HEK293 (cell line): ENCODE data around the gene PRKCQ.

Experiments used
- ELK4 ChIP-seq: IDR thresholded peaks from 2 replicates; pipeline ENCODE4 v1.6.1; 2011; ENCODE audit warnings: mild to moderate bottlenecking, low read depth, low read length, borderline replicate concordance
- FEZF1 ChIP-seq: fragments of 450-650 bp; formaldehyde crosslinking; IDR thresholded peaks from 2 replicates; pipeline ENCODE4 v1.5.1; 2016; ENCODE audit warnings: missing biosample characterization, missing genetic modification characterization
- IKZF3 ChIP-seq: fragments of 450-650 bp; IDR thresholded peaks from 2 replicates; pipeline ENCODE4 v1.5.0; 2018; ENCODE audit warnings: missing biosample characterization, mild to moderate bottlenecking, missing genetic modification characterization, moderate library complexity
- KLF10 ChIP-seq: fragments of 450-650 bp; IDR thresholded peaks from 2 replicates; pipeline ENCODE4 v1.5.1; 2018; ENCODE audit warnings: missing biosample characterization, mild to moderate bottlenecking, missing genetic modification characterization
- KLF8 ChIP-seq: fragments of 450-650 bp; formaldehyde crosslinking; IDR thresholded peaks from 2 replicates; pipeline ENCODE4 v1.5.1; 2016; ENCODE audit warnings: missing biosample characterization, missing genetic modification characterization
- OVOL3 ChIP-seq: fragments of 450-650 bp; formaldehyde crosslinking; IDR thresholded peaks from 2 replicates; pipeline ENCODE4 v1.5.1; 2016; ENCODE audit warnings: missing biosample characterization, missing genetic modification characterization
- PBX3 ChIP-seq: sonication (generic); formaldehyde crosslinking; IDR thresholded peaks from 2 replicates; pipeline ENCODE4 v1.8.1; 2022; ENCODE audit warnings: mild to moderate bottlenecking, moderate library complexity, missing genetic modification reagents
- SCRT1 ChIP-seq: fragments of 450-650 bp; formaldehyde crosslinking; IDR thresholded peaks from 2 replicates; pipeline ENCODE4 v1.5.1; 2016; ENCODE audit warnings: missing biosample characterization, missing genetic modification characterization, borderline replicate concordance
- TRIM28 ChIP-seq: IDR thresholded peaks from 2 replicates; pipeline ENCODE4 v1.6.1; 2011; ENCODE audit warnings: low read length, control low read depth, borderline replicate concordance
- ZBTB7A ChIP-seq: fragments of 450-650 bp; formaldehyde crosslinking; IDR thresholded peaks from 2 replicates; pipeline ENCODE4 v1.5.1; 2016; ENCODE audit warnings: low read depth, missing biosample characterization, missing genetic modification characterization
- ZNF449 ChIP-seq: fragments of 450-650 bp; formaldehyde crosslinking; IDR thresholded peaks from 2 replicates; pipeline ENCODE4 v1.5.1; 2017; ENCODE audit warnings: missing biosample characterization, mild to moderate bottlenecking, missing genetic modification characterization, moderate library complexity
- ZNF488 ChIP-seq: fragments of 450-650 bp; formaldehyde crosslinking; IDR thresholded peaks from 2 replicates; pipeline ENCODE4 v1.5.1; 2016; ENCODE audit warnings: missing biosample characterization, missing genetic modification characterization
- ZNF501 ChIP-seq: fragments of 450-650 bp; formaldehyde crosslinking; IDR thresholded peaks from 2 replicates; pipeline ENCODE4 v1.5.1; 2016; ENCODE audit warnings: missing biosample characterization, missing genetic modification characterization
- ZNF510 ChIP-seq: fragments of 450-650 bp; formaldehyde crosslinking; IDR thresholded peaks from 2 replicates; pipeline ENCODE4 v1.5.1; 2018; ENCODE audit warnings: mild to moderate bottlenecking, missing genetic modification characterization, missing biosample characterization; ENCODE audit not compliant: insufficient replicate concordance
- ZNF521 ChIP-seq: fragments of 450-650 bp; formaldehyde crosslinking; IDR thresholded peaks from 2 replicates; pipeline ENCODE4 v1.5.1; 2017; ENCODE audit warnings: missing biosample characterization, mild to moderate bottlenecking, missing genetic modification characterization
- ZNF530 ChIP-seq: fragments of 450-650 bp; formaldehyde crosslinking; IDR thresholded peaks from 2 replicates; pipeline ENCODE4 v1.5.1; 2016; ENCODE audit warnings: low read depth, missing biosample characterization, missing genetic modification characterization
- ZNF555 ChIP-seq: fragments of 450-650 bp; formaldehyde crosslinking; conservative IDR thresholded peaks from 2 replicates; pipeline ENCODE4 v1.5.1; 2017; ENCODE audit warnings: missing biosample characterization, mild to moderate bottlenecking, missing genetic modification characterization, inconsistent platforms
- ZNF561 ChIP-seq: fragments of 450-650 bp; IDR thresholded peaks from 2 replicates; pipeline ENCODE4 v1.5.1; 2018; ENCODE audit warnings: missing biosample characterization, missing genetic modification characterization, borderline replicate concordance
- ZNF580 ChIP-seq: fragments of 450-650 bp; formaldehyde crosslinking; IDR thresholded peaks from 2 replicates; pipeline ENCODE4 v1.5.1; 2016; ENCODE audit warnings: missing biosample characterization, missing genetic modification characterization
- ZNF626 ChIP-seq: fragments of 450-650 bp; sonication (Bioruptor Pico); formaldehyde crosslinking; IDR thresholded peaks from 2 replicates; pipeline ENCODE4 v1.5.1; 2018; ENCODE audit warnings: missing biosample characterization, missing genetic modification characterization, inconsistent platforms
- ZNF791 ChIP-seq: fragments of 450-650 bp; formaldehyde crosslinking; IDR thresholded peaks from 2 replicates; pipeline ENCODE4 v1.5.1; 2016; ENCODE audit warnings: missing biosample characterization, missing genetic modification characterization
- ZNF837 ChIP-seq: fragments of 450-650 bp; formaldehyde crosslinking; IDR thresholded peaks from 2 replicates; pipeline ENCODE4 v1.5.1; 2016; ENCODE audit warnings: missing biosample characterization, missing genetic modification characterization
- TF ChIP-seq, protein P1 (sequence below): fragments of 450-650 bp; formaldehyde crosslinking; IDR thresholded peaks from 2 replicates; pipeline ENCODE4; 2016; ENCODE audit warnings: missing biosample characterization, missing genetic modification characterization
- TF ChIP-seq, protein P2 (sequence below): fragments of 450-650 bp; formaldehyde crosslinking; IDR thresholded peaks from 2 replicates; pipeline ENCODE4 v1.5.1; 2016; ENCODE audit warnings: missing biosample characterization, missing genetic modification characterization
- TF ChIP-seq, protein P3 (sequence below): fragments of 450-650 bp; formaldehyde crosslinking; IDR thresholded peaks from 2 replicates; pipeline ENCODE4 v1.5.1; 2016; ENCODE audit warnings: missing biosample characterization, missing genetic modification characterization
- TF ChIP-seq, protein P4 (sequence below): fragments of 450-650 bp; formaldehyde crosslinking; IDR thresholded peaks from 2 replicates; pipeline ENCODE4 v1.5.1; 2016; ENCODE audit warnings: missing biosample characterization, missing genetic modification characterization

The PRKCQ gene

DNA sequence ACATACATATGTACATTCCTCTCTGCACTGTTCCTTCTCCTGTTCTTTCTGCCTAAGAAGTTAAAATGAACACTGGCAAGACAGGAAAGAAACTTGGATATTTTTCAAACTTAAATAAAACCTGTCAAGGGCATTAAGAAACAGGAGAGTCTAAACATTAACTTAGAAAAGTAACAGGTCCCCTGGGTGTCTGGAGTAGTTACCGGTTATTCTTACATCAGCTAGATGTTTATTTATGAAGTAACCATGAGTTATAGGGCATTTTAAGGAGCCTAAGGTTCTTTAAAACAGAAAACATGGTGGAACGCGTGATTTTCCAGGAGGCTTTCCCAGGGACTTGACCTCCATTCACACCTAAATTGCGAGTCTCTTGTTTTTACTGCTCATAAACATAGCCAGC, 148.2 kb downstream of the PRKCQ start (continued):
- TF ChIP-seq ZNF510 (tag by site-specific recombination) (no peak), ELK4 (no peak), SCRT1 (tag by site-specific recombination) (0 out of 2 replicates have a peak, but pooled peaks have one; percentile 31), ZNF626 (tag by site-specific recombination) (no peak), ZNF521 (tag by site-specific recombination) (no peak), IKZF3 (tag by site-specific recombination) (0 out of 2 replicates have a peak, but pooled peaks have one; percentile 29), KLF8 (tag by site-specific recombination) (peak; percentile 24; the same call in 1 of the 2 replicates), KLF10 (tag by site-specific recombination) (peak; percentile 33; the same call in 1 of the 2 replicates), ZNF501 (no peak), ZNF580 (tag by site-specific recombination) (0 out of 2 replicates have a peak, but pooled peaks have one; percentile 13), ZBTB7A (tag by site-specific recombination) (no peak), ZNF837 (tag by site-specific recombination) (no peak), TRIM28 (peak; percentile 40; the same call in 1 of the 2 replicates), ZNF530 (tag by site-specific recombination) (no peak), ZNF555 (tag by site-specific recombination) (no peak), OVOL3 (tag by site-specific recombination) (0 out of 2 replicates have a peak, but pooled peaks have one; percentile 28), ZNF449 (tag by site-specific recombination) (no peak), FEZF1 (tag by site-specific recombination) (peak; percentile 38), ZNF791 (no peak), PBX3 (CRISPR knock-in tag) (no peak), ZNF488 (tag by site-specific recombination) (no peak), ZNF561 (no peak)
- TF ChIP-seq, protein P1, sequence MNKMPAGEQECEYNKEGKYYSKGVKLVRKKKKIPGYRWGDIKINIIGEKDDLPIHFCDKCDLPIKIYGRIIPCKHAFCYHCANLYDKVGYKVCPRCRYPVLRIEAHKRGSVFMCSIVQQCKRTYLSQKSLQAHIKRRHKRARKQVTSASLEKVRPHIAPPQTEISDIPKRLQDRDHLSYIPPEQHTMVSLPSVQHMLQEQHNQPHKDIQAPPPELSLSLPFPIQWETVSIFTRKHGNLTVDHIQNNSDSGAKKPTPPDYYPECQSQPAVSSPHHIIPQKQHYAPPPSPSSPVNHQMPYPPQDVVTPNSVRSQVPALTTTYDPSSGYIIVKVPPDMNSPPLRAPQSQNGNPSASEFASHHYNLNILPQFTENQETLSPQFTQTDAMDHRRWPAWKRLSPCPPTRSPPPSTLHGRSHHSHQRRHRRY (tag by site-specific recombination): no peak
- TF ChIP-seq, protein P2, sequence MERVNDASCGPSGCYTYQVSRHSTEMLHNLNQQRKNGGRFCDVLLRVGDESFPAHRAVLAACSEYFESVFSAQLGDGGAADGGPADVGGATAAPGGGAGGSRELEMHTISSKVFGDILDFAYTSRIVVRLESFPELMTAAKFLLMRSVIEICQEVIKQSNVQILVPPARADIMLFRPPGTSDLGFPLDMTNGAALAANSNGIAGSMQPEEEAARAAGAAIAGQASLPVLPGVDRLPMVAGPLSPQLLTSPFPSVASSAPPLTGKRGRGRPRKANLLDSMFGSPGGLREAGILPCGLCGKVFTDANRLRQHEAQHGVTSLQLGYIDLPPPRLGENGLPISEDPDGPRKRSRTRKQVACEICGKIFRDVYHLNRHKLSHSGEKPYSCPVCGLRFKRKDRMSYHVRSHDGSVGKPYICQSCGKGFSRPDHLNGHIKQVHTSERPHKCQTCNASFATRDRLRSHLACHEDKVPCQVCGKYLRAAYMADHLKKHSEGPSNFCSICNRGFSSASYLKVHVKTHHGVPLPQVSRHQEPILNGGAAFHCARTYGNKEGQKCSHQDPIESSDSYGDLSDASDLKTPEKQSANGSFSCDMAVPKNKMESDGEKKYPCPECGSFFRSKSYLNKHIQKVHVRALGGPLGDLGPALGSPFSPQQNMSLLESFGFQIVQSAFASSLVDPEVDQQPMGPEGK (tag by site-specific recombination): no peak
- TF ChIP-seq, protein P3, sequence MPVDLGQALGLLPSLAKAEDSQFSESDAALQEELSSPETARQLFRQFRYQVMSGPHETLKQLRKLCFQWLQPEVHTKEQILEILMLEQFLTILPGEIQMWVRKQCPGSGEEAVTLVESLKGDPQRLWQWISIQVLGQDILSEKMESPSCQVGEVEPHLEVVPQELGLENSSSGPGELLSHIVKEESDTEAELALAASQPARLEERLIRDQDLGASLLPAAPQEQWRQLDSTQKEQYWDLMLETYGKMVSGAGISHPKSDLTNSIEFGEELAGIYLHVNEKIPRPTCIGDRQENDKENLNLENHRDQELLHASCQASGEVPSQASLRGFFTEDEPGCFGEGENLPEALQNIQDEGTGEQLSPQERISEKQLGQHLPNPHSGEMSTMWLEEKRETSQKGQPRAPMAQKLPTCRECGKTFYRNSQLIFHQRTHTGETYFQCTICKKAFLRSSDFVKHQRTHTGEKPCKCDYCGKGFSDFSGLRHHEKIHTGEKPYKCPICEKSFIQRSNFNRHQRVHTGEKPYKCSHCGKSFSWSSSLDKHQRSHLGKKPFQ: peak; percentile 49
- TF ChIP-seq, protein P4, sequence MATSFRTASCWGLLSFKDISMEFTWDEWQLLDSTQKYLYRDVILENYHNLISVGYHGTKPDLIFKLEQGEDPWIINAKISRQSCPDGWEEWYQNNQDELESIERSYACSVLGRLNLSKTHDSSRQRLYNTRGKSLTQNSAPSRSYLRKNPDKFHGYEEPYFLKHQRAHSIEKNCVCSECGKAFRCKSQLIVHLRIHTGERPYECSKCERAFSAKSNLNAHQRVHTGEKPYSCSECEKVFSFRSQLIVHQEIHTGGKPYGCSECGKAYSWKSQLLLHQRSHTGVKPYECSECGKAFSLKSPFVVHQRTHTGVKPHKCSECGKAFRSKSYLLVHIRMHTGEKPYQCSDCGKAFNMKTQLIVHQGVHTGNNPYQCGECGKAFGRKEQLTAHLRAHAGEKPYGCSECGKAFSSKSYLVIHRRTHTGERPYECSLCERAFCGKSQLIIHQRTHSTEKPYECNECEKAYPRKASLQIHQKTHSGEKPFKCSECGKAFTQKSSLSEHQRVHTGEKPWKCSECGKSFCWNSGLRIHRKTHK (tag by site-specific recombination): no peak
